H54 (cell line): ENCODE measurements around the gene ZNF117.
A peak's percentile ranks its signal among the peaks of the same experiment; 100 is the strongest.
"Not testable (repeated sequence)": the region's sequence is repeated elsewhere in the genome, so short reads cannot be mapped to it uniquely, and the experiment has no call there.

ENCODE experiments used
- DNase-seq: peaks from one replicate; pipeline ENCODE4 v3.0.0; 2011; ENCODE audit warnings: low spot score, mixed read lengths; ENCODE audit not compliant: insufficient read length
- FAIRE-seq: peaks from 3 replicates; lab custom pipeline; 2011; peaks lifted over from hg19 to GRCh38; lab: Jason Lieb, UNC
- POLR2A ChIP-seq: IDR thresholded peaks from 2 replicates; pipeline ENCODE4 v1.6.1; 2011; ENCODE audit warnings: low read depth, mild to moderate bottlenecking, low read length

Gene ZNF117

DNA sequence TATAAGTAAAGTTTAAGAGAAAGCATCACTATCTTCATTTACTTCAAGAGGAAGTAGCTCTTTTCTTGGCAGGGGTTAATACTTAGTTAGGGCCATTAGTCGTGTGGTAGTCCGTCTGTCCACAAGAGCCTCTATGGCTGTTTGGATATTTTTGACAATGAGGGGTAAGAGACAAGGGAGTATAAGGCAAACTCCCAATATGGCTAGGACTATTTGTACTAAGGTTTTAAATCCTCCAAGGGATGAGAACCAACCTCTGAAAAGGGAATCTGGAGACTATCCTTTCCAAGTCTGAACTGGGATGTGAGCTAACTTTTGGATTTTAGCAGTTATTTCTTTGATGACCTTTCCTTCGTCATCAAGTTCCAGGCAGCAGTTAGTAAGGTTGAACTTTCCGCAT is at the start of gene ZNF117:
Gene ZNF117, minus strand, starts transcription at position 101 of the 400 bp plus-strand sequence.
- no peak for TF ChIP-seq POLR2A
- no peak for DNase-seq
- FAIRE-seq: no peak

DNA sequence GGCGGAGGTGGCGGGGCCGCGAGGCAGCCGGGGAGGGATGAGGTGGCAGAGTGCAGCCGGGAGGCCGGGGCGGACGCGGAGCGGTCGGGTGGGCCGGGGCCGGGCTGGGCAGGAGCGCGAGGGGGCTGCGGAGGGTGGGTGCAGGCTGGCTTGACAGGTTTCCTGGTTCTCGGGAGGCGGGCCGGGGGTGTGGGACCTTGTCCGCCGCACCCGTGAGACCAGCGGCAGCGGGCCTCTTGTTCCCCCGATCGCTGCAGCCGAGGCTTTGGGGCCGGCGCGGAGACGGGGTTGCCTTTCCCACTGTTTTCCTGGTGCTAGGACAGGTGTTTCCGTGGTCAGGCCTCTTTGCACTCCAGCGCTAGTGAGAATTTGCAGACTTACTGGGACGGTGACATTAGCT is 47.9 kb upstream of the ZNF117 start:
- FAIRE-seq: not testable (repeated sequence)
- peak; percentile 9 for DNase-seq

DNA sequence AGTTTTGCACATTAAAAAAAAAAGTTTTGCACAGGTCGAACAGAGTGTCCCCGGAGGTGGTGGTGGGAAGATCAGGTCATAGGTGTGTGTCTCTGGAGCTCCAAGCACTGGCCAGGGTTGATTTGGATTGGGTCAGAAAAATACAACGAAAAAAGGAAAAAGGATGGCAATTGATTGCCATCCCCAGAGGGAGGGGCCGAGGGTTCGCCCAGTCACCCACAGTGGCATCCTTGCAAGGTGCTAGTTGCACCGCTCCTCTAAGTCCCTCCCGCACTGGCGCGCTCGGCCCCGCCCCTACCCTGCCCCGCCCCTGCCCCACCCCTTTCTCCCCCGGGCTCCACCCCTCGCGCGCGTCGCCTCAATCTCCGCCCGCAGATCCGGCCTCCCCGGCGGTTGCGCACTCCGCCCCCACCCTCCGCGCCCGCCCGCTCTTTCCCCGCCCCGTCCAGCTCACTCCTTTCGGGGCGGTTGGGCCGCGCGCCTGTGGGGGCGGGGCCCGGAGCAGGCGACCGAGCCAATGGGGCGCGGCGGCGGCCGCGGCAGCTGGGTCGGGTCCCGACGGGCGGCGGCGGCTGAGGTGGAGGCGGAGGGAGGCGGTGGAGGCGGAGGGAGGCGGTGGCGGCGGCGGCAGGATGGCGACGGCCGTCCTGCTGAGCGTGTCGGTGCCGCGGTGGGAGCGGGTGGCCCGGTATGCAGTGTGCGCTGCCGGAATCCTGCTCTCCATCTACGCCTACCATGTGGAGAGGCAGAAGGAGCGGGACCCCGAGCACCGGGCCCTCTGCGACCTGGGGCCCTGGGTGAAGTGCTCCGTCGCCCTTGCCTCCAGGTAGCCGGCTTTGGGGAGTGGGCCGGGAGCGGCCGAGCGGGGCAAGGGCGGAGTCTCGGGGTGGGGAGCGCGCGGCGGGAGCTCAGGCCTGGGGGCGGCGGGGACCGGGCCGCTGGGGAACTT is 47.2 kb upstream of the ZNF117 start:
- DNase-seq: peak; percentile 76
- no peak for FAIRE-seq
- peak; percentile 86 for TF ChIP-seq POLR2A

DNA sequence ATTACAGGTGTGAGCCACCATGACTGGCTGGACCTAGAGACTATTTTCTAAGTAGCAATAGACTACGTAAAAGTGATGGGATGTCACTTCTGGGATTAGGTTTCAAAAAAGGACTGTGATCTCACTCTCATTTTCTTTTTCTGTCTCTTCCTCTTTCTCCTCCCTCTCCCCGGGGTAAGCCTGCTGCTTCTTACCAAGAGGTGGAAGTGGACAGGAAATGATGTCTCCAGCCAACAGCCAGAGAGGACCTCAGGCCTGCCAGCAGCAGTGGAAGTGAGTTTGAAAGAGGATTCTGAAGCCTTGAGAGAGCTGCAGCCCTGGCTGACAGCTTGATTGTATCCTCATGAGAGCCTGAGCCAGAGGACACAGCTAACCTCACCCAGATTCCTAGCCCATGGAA is 45.7 kb upstream of the ZNF117 start:
- not testable (repeated sequence) for FAIRE-seq, DNase-seq

DNA sequence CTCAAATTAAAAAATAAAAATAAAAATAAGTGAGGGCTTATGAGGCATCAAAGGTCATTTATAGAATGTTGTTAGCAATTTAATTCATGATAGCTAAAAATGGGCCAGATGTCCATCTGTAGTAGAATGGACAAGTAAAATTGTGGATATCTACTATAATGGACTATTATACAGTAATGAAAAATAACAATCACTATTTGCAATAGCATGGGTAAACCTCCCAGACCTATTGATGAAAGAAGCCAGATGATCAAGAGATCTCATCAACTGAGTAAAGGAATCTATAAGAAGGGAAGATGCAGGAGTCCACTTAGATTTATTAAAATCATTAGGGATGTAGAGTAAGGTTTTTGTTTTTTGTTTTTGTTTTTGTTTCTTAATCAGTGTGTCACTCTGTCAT is 44.6 kb upstream of the ZNF117 start:
- DNase-seq, FAIRE-seq: not testable (repeated sequence)

DNA sequence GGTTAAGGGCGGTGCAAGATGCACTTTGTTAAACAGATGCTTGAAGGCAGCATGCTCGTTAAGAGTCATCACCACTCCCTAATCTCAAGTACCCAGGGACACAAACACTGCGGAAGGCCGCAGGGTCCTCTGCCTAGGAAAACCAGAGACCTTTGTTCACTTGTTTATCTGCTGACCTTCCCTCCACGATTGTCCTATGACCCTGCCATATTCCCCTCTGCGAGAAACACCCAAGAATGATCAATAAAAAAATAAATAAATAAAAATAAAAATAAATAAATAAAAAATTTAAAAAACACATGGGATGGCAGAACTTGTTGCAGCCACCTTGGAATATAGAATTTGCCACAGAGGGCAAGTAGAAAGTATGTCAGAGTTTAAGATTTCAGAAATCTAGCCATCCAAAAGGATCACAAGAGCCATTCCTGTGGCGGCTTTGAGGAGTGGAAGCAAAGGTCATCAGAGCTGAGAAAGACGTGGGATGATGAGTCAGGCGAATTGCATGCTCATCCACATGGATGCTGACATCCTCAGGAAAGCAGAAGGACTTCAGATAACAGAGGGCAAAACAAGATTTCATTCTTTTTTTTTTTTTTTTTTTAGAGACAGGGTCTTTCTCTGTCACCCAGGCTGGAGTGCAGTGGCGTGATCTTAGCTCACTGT is 43.4 kb upstream of the ZNF117 start:
- peak; percentile 41 for FAIRE-seq
- not testable (repeated sequence) for DNase-seq

- not testable (repeated sequence) for FAIRE-seq
Observed at GRCh38 chr7:65033391-65033790, 42.6 kb upstream of the ZNF117 start.

DNA sequence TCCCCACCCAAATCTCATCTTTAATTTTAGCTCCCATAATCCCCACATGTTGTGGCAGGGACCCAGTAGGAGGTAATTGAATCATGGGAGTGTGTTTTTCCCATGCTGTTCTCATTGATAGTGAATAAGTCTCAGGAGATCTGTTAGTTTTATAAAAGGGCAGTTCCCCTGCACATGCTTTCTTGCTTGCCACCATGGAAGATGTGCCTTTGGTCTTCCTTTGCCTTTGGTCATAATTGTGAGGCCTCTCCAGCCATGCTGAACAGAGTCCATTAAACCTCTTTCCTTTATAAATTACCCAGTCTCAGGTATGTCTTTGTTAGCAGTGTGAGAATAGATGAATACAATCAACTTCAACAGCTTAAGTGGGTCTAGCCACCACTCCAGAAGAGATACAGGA is 34.2 kb upstream of the ZNF117 start:
- not testable (repeated sequence) for DNase-seq, FAIRE-seq

More at GRCh38 chr7:65033391-65033790, 42.6 kb upstream of the ZNF117 start:
- not testable (repeated sequence) for DNase-seq

DNA sequence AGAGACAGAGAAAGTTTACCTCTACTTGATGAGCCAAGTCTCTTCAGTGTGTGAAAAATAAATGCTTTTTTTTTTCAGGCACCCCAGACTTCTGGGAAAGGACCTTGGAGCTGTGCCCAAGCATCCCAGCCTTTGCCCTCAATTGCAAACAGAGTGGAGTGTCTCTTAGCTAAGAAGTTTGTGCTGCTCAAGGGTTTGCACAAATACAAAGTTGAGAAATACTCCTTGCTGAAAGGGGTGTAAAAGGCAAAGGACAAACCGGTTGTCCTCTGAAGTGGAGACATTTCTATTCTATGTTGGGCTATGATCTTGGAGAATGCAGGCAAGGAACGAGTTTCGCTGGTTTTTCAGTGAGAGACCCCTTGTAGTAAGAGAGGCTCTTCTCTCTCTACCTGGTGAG is 30.1 kb upstream of the ZNF117 start:
- DNase-seq, FAIRE-seq: not testable (repeated sequence)

DNA sequence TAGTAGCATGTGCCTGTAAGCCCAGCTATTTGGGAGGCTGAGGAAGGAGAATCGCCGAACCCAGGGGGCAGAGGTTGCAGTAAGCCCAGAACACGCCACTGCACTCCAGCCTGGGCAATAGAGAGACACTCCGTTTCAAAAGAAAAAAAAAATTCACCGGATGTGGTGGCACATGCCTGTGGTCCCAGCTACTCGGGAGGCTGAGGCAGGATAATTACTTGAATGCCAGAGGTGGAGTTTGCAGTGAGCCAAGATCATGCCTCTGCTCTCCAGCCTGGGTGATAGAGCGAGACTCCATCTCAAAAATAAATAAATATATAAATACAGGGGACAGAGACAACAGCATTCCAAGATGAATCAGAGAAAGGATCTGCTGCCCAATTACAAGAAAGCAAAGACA is 19.0 kb upstream of the ZNF117 start:
- not testable (repeated sequence) for DNase-seq

DNA sequence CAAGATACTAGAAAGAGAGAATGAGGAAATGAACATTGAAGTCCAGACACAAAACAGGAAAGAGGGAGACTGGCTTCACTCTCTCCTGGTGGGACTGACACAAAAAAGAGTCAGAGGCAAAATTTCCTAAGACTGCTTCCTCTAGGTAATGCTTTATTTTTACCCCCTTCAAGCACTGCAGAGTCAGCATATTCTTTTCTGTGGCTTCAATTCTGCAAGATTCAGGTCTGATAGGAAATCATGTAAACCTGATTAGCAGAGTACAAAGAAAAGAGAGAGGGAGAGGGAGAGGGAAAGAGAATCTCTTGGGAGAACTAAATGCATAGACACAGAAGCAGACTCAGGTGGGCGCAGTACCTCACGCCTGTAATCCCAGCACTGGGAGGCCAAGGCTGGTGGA is 18.6 kb upstream of the ZNF117 start:
- FAIRE-seq, DNase-seq: not testable (repeated sequence)

More for the DNA sequence above, 19.0 kb upstream of the ZNF117 start:
- FAIRE-seq: not testable (repeated sequence)

GRCh38 chr7:65007036-65007435 is 16.2 kb upstream of the ZNF117 start:
- not testable (repeated sequence) for DNase-seq, FAIRE-seq

DNA sequence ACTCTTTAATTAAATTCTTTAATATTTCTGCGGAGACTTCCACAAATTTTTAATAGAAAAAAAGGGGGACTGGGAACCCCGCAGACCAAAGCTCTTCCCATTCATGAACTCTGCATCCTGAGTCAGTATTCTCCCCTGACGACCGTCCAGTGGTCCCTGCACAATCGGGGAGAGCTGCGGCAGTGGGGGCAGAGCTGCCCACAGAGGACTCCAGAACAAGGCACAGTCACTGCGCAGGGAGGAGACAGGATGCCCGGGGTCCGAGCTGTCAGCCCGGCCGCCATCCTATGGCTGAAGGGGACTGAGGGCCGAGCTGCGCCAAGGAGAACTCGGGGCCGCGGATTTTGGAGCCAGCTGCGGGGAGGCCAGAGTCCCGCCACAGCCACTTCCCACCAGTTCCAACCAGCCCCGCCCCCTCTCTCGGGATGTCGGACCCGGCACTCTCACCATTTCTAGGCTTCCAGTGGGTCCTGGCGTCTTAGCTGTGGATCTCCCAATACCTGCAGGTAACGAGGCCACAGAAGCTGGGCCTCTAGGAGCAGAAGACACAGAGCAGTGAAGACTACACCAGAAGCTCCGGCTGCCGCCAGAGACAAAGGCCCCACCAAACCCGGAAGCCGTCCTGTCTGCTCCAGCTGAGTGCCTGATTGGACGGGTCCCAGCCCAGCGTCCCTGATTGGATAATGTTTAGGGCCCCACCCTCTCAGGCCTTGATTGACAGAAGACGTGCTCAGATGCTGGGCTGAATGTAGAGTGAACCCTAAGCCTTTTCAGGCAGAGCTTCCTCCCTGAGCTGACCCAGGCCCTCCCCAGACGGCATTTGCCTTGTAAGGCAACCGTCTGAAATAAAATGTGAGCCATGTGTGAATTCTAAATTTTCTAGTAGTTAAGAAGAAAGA is 15.5 kb upstream of the ZNF117 start, which contains the start of gene ERV3-1:
Gene ERV3-1, minus strand, starts transcription at position 594 of the 899 bp plus-strand sequence. CDS start 13,661 bp downstream, outside the sequence.
- peak; percentile 65 for DNase-seq
- peak; percentile 65 for FAIRE-seq
- TF ChIP-seq POLR2A: peak; percentile 84

GRCh38 chr7:65004575-65004974 is 13.7 kb upstream of the ZNF117 start:
- TF ChIP-seq POLR2A: no peak

More at GRCh38 chr7:65004575-65004974, 13.7 kb upstream of the ZNF117 start:
- FAIRE-seq: no peak
- DNase-seq: no peak
